ACC112 (cell line): ENCODE results near the gene SGCD.

Experiments
- H2AFZ ChIP-seq: fragments of 200-600 bp; sonication (generic); one replicate; pipeline ENCODE4 v1.6.0; 2017; ENCODE audit warnings: antibody characterized with exemption, low read length; ENCODE audit not compliant: unreplicated experiment
- H3K27ac ChIP-seq: fragments of 200-600 bp; sonication (generic); 2 replicates; pipeline ENCODE4 v1.5.1; 2014; ENCODE audit warnings: low read depth, mild to moderate bottlenecking, antibody characterized with exemption, low read length, moderate library complexity
- H3K27me3 ChIP-seq: fragments of 200-600 bp; sonication (generic); 2 replicates; pipeline ENCODE4 v1.6.1; 2014; ENCODE audit warnings: mild to moderate bottlenecking, antibody characterized with exemption, low read length, moderate library complexity, mixed read lengths; ENCODE audit not compliant: insufficient read depth
- H3K36me3 ChIP-seq: fragments of 200-600 bp; sonication (generic); 2 replicates; pipeline ENCODE4 v1.6.1; 2016; ENCODE audit warnings: mild to moderate bottlenecking, antibody characterized with exemption, low read length, moderate library complexity, mixed read lengths; ENCODE audit not compliant: insufficient read depth
- H3K4me1 ChIP-seq: fragments of 200-600 bp; sonication (generic); one replicate; pipeline ENCODE4 v1.6.1; 2016; ENCODE audit warnings: low read length, mixed read lengths; ENCODE audit not compliant: insufficient read depth, unreplicated experiment, control insufficient read depth
- H3K4me3 ChIP-seq: fragments of 200-600 bp; sonication (generic); 2 replicates; pipeline ENCODE4 v1.5.1; 2014; ENCODE audit warnings: mild to moderate bottlenecking, low read depth, low read length
- H3K79me2 ChIP-seq: fragments of 200-600 bp; sonication (generic); one replicate; pipeline ENCODE4 v1.6.0; 2016; ENCODE audit warnings: low read length; ENCODE audit not compliant: control insufficient read depth, unreplicated experiment, insufficient read depth

Gene SGCD

GRCh38 chr5:156621719-156622118 lies 294.8 kb downstream of the SGCD start:
- no peaks in the 10 kb centered on the region for H3K4me1 ChIP-seq
- H3K27me3 ChIP-seq, result no peaks in the 10 kb centered on the region
- no peak overlapping the region for H3K4me3 ChIP-seq
- H3K27ac ChIP-seq, result no peak overlapping the region
- no peaks in the 10 kb centered on the region for H3K36me3 ChIP-seq
- H3K79me2 ChIP-seq, result no peaks in the 10 kb centered on the region
- no peak overlapping the region for H2AFZ ChIP-seq

GRCh38 chr5:156623381-156624040 lies 296.5 kb downstream of the SGCD start:
- Histone ChIP-seq H3K36me3 (no peaks in the 10 kb centered on the region), H2AFZ (no peak overlapping the region), H3K27ac (no peak overlapping the region), H3K4me3 (no peak overlapping the region), H3K27me3 (no peaks in the 10 kb centered on the region), H3K4me1 (no peaks in the 10 kb centered on the region), H3K79me2 (no peaks in the 10 kb centered on the region)

GRCh38 chr5:156624686-156625085 lies 297.7 kb downstream of the SGCD start:
- Histone ChIP-seq H3K27me3 (no peaks in the 10 kb centered on the region), H3K4me1 (no peaks in the 10 kb centered on the region), H3K4me3 (no peak overlapping the region), H3K27ac (no peak overlapping the region), H3K79me2 (no peaks in the 10 kb centered on the region), H2AFZ (no peak overlapping the region), H3K36me3 (no peaks in the 10 kb centered on the region)

- Histone ChIP-seq H3K79me2 (no peaks in the 10 kb centered on the region), H3K4me3 (no peak overlapping the region), H3K4me1 (no peaks in the 10 kb centered on the region), H3K36me3 (no peaks in the 10 kb centered on the region), H3K27me3 (no peaks in the 10 kb centered on the region), H2AFZ (no peak overlapping the region), H3K27ac (no peak overlapping the region)
These were observed 301.5 kb downstream of the SGCD start for GRCh38 chr5:156628421-156628820.

- no peaks in the 10 kb centered on the region for H3K4me1 ChIP-seq
- H3K36me3 ChIP-seq, result no peaks in the 10 kb centered on the region
- H3K79me2 ChIP-seq, result no peaks in the 10 kb centered on the region
- H2AFZ ChIP-seq, result no peak overlapping the region
- no peak overlapping the region for H3K4me3 ChIP-seq
- no peaks in the 10 kb centered on the region for H3K27me3 ChIP-seq
- H3K27ac ChIP-seq, result no peak overlapping the region
These were observed 304.0 kb downstream of the SGCD start for GRCh38 chr5:156631005-156631404.

GRCh38 chr5:156634301-156634700 lies 307.3 kb downstream of the SGCD start:
- no peak overlapping the region for H3K27ac ChIP-seq
- no peak overlapping the region for H3K4me3 ChIP-seq

GRCh38 chr5:156640691-156641241 lies 313.8 kb downstream of the SGCD start:
- no peak overlapping the region for H3K27ac ChIP-seq
- H3K36me3 ChIP-seq, result no peaks in the 10 kb centered on the region
- H3K4me3 ChIP-seq, result no peak overlapping the region
- H2AFZ ChIP-seq, result no peak overlapping the region
- no peaks in the 10 kb centered on the region for H3K4me1 ChIP-seq
- H3K79me2 ChIP-seq, result no peaks in the 10 kb centered on the region
- H3K27me3 ChIP-seq, result no peaks in the 10 kb centered on the region

More at GRCh38 chr5:156634301-156634700, 307.3 kb downstream of the SGCD start:
- Histone ChIP-seq H3K36me3 (no peaks in the 10 kb centered on the region), H3K79me2 (no peaks in the 10 kb centered on the region), H3K4me1 (no peaks in the 10 kb centered on the region), H2AFZ (no peak overlapping the region), H3K27me3 (no peaks in the 10 kb centered on the region)

GRCh38 chr5:156641686-156642085 lies 314.7 kb downstream of the SGCD start:
- Histone ChIP-seq H3K79me2 (no peaks in the 10 kb centered on the region), H3K4me3 (no peak overlapping the region), H3K36me3 (no peaks in the 10 kb centered on the region), H3K27me3 (no peaks in the 10 kb centered on the region), H3K27ac (no peak overlapping the region), H2AFZ (no peak overlapping the region), H3K4me1 (no peaks in the 10 kb centered on the region)

GRCh38 chr5:156647034-156647451 lies 320.1 kb downstream of the SGCD start:
- H3K36me3 ChIP-seq, result no peaks in the 10 kb centered on the region
- H2AFZ ChIP-seq, result no peak overlapping the region
- H3K27ac ChIP-seq, result no peak overlapping the region
- no peak overlapping the region for H3K4me3 ChIP-seq
- no peaks in the 10 kb centered on the region for H3K4me1 ChIP-seq
- no peaks in the 10 kb centered on the region for H3K27me3 ChIP-seq
- no peaks in the 10 kb centered on the region for H3K79me2 ChIP-seq

- Histone ChIP-seq H2AFZ (no peak overlapping the region), H3K27ac (no peak overlapping the region), H3K79me2 (no peaks in the 10 kb centered on the region), H3K4me1 (no peaks in the 10 kb centered on the region), H3K4me3 (no peak overlapping the region), H3K27me3 (no peaks in the 10 kb centered on the region), H3K36me3 (no peaks in the 10 kb centered on the region)
These were observed 327.5 kb downstream of the SGCD start for GRCh38 chr5:156654444-156654843.

- no peaks in the 10 kb centered on the region for H3K79me2 ChIP-seq
- no peak overlapping the region for H3K4me3 ChIP-seq
- no peaks in the 10 kb centered on the region for H3K36me3 ChIP-seq
- H2AFZ ChIP-seq, result no peak overlapping the region
- H3K27me3 ChIP-seq, result no peaks in the 10 kb centered on the region
- no peak overlapping the region for H3K27ac ChIP-seq
- H3K4me1 ChIP-seq, result no peaks in the 10 kb centered on the region
These were observed 328.8 kb downstream of the SGCD start for GRCh38 chr5:156655732-156656131.
